Stimulated activated CD8-positive, alpha-beta memory T cell treated with anti-CD3 and anti-CD28 coated beads, Interleukin-4, amount 100 ng/mL, for 4 hours (primary cell): ENCODE data around the gene MLF2.
A peak's percentile ranks its signal among the peaks of the same experiment; 100 is the strongest.
"Not testable (repeated sequence)": the region's sequence is repeated elsewhere in the genome, so short reads cannot be mapped to it uniquely, and the experiment has no call there.

Source experiments
- DNase-seq, 2 donors: peaks; one replicate each; pipeline ENCODE4 v3.0.0-alpha.2; 2020; ENCODE audit warnings: low read depth in 2 of 2, low spot score in 1 of 2

The MLF2 gene

DNA sequence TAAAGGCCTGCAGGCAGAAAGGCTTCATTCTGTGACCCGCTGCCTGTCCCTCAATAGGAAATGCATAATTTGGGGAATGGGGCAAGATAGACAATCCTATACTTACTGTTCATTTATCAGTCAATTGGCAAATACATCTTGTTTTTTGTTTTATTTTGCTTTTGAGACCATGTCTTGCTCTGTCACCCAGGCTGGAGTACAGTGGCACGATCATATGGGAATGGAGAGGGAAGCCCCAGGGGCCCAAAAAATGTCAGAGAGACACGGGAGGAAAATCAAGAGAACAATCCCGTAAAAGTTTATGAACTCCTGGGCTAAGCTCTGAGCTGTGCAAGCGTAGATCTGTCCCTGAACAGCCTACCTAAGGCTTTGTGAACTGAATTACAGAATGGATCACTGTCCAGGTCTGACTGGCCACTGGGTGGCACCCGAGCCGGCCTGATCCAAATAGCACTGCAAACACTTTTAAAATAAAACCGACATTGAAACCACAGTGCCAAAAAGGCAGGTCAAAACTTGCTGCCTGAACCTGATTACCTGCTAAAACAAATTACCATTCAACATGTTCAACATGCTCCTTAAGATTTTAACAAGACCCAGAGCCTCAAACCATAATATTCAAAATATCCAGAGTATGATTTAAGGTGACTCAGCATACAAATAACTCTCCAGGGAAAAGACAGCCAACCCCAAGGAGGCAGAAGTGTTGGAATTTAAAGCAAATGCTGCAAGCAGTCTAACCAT is 17.3 kb downstream of the MLF2 start:
- DNase-seq, result no peak

DNA sequence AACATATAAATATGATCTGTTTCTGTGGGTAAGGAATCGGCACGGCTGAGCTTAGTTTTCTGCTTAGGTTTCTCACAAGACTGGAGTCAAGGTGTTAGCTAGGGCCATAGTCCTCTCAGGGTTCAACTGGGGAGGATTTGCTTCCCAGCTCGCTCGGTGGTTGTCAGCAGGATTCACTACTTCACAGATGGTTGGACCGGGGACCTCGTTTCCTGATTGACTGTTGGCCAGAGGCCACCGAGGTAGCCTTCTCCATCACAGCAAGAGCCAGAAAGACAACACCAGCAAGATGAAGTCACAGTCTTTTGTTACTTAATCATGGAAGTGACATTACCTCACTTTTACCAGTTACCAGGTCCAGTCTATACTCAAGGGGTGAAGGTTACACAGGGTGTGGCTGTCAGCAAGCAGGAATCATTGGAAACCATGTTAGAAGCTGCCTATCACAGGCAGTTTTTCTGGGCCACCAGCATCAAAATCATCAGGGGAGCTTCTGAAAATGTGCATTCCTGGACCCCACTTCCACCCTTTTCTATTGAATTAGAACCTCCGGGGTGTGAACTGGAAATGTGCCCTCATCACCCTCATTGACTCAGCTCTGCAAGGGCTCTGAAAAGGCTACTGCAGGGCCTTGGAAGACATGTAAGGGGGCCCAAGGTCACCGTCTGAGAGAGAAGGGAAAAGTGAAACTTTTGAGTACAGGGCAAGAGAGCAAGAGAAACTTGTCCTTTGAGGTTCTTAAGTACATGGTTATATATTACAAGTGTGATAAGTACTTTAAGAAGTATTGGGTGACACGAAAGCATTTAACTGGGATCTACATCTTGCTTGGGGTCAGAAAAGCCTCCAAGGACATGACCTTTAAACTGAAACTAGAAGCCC is 18.2 kb downstream of the MLF2 start:
- DNase-seq, result no peak

DNA sequence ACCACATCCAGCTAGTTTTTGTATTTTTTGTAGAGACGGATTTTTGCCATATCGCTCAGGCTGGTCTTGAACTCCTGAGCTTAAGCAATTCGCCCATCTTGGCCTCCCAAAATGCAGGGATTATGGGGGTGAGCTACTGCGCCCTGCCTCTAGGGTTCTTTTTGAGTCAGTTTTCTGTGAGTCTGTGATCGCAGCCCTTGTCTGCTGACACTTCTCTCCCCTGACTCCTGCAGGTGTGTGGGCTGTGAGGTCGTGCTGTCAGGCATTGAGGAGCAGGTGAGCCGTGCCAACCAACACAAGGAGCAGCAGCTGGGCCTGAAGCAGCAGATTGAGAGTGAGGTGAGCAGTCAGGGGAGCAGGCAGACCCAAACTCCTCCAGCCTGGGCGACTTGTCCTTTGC is 22.8 kb downstream of the MLF2 start:
- no peak for DNase-seq

DNA sequence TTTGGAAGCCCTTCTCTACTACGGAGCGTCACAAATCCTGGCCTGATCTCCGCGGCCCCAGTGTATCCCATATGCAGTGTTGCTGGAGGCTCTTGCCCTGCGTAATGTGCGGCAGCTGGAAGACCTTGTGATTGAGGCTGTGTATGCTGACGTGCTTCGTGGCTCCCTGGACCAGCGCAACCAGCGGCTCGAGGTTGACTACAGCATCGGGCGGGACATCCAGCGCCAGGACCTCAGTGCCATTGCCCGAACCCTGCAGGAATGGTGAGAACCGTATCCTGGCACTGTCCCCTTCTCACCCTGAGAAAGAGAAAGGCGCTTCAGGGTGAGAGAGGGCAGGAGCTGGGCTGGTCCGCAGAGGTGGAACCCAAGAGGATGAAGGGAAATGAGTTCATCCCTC is 23.8 kb downstream of the MLF2 start:
- DNase-seq, result no peak

DNA sequence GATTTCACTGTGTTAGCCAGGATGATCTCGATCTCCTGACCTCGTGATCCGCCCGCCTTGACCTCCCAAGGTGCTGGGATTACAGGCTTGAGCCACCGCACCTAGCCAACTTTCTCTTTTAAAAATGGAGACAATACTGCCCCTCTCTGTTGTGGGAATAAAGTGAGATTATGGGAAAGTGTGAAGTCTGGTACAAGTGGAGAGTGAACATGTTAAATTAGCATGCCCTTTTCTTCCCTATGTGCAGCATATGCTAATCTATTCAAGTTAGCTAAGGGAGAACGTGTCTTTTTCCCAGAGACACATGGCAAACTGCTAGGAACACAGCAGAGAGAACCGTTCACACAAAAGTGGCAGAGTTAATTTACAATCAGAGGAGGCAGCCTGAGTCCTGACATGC is 27.6 kb downstream of the MLF2 start:
- DNase-seq, result no peak

DNA sequence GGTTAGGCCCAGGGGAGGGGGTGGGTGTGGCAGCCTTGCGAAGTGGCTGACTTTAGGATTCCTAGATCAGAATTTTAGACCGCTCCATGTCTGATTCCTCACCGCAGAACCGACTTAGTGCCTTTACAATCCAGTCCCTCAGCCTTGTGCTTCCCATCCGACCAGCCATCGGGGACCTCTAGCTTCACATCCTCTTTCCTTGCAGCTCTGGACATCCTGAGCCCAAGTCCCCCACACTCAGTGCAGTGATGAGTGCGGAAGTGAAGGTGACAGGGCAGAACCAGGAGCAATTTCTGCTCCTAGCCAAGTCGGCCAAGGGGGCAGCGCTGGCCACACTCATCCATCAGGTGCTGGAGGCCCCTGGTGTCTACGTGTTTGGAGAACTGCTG is 28.5 kb downstream of the MLF2 start:
- no peak for DNase-seq

DNA sequence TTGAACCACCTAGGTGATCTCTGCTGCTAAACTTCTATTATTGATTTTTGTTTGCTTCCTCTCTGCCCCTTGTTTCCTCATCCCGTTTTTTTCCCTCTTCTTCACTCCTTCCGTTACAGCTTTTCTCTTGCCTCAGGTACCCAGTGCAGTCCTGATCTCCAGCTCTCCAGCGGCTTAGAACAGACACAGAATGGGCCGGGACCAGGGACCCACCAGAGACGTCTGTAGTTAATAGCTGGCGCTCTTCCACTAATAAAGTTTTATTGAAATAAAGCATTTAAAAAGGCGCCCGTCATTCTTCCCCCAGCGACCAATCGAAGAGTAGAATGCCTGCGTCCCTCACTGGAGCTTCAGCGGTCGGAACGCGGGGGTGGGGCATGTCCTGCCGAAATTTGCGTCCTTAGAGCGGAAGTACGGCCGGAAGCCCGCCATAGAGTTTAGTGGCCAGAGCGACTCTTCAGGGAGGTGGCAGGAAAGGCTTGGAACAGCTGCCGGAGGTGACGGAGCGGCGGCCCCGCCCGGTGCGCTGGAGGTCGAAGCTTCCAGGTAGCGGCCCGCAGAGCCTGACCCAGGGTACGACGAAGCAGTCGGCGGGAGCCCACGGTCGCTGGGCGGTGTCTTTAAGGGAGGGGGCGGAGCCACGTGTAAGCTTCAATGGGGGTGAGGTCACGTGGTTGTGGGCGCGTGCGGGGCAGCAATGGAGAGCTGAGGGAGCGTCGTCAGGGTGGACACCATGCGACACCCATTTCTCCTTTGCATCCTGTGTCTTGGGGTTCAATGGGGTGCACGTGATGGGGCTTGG is 29.1 kb downstream of the MLF2 start, which contains the start of gene COPS7A:
COPS7A (plus strand) TSS at position 440 of the 802 bp plus-strand sequence. CDS start 611 bp downstream, outside the sequence.
- peak; percentile 80 to 90 for DNase-seq

DNA sequence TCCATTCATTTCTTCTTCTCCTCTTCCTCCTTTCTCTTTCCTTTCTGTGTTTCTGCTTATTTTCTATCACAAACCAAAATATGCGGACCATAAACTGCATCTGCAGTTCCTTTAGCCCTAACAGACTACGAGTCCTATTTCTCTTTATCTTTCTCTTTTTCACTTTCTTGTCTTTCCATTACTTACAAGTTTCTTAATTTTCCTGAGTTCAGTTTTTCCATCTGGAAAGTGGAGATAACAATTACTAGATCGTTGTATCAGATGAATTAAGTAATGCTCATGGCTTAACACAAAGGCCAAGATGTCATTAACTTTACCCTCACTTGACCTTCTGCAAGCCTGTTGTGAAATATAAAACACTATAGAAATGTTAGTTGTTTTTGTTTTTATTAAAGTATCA is 30.1 kb downstream of the MLF2 start:
- no peak for DNase-seq

DNA sequence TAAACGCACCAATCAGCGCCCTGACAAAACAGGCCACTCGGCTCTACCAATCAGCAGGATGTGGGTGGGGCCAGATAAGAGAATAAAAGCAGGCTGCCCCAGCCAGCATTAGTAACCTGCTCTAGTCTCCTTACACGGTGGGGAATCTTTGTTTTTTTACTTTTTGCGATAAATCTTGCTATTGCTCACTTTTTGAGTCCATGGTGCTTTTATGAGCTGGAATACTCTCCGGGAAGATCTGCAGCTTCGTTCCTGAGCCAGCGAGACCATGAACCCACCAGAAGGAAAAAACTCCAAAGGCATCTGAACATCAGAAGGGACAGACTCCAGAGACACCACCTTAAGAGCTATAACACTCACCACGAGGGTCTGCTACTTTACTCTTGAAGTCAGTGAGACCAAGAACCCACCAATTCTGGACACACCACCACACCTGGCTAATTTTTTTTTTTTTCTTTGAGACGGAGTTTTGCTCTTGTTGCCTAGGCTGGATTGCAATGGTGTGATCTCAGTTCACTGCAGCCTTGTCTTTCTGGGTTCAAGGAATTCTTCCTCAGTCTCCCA is 36.0 kb downstream of the MLF2 start:
- no peak for DNase-seq

DNA sequence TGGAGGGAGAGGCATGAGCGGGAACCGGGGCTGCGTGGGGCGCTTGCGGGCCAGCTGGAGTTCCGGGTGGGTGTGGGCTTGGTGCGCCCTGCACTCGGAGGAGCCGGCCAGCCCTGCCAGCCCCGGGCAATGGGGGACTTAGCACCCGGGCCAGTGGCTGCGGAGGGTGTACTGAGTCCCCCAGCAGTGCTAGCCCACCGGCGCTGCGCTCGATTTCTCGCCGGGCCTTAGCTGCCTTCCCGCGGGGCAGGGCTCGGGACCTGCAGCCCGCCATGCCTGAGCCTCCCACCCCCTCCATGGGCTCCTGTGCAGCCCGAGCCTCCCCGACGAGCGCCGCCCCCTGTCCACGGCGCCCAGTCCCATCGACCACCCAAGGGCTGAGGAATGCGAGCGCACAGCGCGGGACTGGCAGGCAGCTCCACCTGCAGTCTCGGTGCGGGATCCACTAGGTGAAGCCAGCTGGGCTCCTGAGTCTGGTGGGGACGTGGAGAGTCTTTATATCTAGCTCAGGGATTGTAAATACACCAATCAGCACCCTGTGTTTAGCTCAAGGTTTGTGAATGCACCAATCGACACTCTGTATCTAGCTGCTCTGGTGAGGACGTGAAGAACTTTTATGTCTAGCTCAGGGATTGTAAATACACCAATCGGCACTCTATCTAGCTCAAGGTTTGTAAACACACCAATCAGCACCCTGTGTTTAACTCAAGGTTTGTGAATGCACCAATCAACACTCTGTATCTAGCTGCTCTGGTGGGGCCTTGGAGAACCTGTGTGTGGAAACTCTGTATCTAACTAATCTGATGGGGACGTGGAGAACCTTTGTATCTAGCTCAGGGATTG is 36.7 kb downstream of the MLF2 start:
- not testable (repeated sequence) for DNase-seq

DNA sequence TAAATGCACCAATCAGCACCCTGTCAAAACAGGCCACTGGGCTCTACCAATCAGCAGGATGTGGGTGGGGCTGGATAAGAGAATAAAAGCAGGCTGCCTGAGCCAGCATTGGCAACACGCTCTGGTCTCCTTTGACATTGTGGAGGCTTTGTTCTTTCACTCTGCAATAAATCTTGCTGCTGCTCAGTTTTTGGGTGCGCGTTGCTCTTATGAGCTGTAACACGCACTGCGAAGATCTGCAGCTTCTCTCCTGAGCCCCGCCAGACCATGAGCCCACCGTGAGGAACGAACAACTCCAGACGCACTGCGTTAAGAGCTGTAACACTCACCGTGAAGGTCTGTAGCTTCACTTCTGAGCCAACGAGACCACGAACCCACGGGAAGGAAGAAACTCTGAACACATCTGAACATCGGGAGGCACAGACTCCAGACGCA is 44.0 kb downstream of the MLF2 start:
- DNase-seq, result no peak

DNA sequence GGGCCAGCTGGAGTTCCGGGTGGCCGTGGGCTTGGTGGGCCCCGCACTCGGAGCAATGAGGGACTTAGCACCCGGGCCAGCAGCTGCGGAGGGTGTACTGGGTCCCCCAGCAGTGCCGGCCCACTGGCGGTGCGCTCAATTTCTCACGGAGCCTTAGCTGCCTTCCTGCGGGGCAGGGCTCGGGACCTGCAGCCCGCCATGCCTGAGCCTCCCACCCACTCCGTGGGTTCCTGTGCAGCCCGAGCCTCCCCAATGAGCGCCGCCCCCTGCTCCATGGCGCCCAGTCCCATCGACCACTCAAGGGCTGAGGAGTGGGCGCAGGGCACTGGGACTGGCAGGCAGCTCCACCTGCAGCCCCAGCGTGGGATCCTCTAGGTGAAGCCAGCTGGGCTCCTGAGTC is 44.6 kb downstream of the MLF2 start:
- not testable (repeated sequence) for DNase-seq

DNA sequence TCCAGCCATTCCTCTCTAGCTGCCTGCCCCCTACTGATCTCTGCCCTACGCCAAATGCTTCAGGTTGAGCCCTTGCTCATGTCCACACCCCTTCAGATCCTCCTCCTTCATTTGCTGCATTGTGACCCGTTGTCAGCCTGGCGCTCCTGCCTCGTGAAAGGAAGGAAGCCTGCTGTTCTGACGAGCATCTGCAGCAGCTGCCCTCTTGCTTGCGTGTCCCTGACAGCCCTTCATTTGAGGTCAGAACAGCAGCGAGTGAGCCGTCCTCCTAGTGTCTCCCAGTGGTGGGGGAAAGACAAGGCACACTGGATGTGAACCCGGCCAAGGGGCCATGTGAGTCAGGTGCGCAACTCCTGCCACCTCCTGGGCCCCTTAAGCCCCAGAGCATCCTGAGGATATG is 49.3 kb downstream of the MLF2 start:
- DNase-seq, result no peak

DNA sequence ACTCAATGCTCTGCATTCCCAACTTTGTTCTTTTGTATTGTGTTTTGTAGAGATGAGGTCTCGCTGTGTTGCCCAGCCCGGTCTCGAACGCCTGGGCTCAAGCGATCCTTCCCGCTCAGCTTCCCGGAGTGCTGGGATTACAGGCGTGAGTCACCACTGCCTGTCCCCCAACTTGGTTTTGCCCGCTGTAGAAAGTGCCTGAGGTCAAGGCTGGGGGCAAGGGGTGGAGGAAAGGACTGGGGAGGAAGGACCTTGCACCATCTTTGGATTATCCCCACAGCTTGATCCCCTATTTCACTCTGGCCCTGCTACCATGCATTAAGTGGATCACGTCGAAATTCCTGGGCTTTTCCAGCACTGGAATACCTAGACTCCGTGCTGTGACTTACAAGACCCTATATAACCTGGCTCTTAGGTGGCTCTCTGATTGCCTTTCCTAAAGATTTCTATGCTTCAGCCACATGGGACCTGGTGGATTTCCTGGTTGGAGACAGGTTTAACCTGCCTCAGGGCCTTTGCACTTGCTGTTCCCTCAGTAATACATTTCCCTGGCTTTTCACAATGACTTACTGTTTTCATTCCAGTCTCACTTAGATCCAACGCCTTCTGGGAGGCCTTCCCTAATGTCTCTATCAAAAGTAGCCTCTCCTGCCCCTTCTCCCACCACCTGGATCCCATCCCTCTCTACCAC is 51.7 kb downstream of the MLF2 start:
- no peak for DNase-seq

DNA sequence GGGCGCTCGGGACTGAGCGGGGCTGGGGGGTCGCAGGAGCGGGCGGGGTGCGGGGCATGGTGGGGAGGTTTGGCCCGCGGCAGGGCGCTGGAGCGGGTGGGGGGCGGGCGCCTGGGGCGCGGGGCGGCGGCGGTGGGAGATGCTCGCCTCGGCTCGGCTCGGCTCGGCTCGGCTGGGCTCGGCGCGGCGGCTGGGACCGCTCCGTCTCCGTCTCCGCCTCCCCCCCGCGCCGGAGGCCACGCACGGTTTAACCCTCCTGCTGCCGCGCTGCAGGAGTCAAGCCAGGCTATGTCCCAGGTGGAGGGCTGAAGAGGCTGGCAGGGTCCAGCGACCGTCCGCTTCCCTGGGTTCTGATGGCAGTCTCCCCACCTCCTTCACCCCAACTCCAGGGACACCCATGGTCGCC is 52.3 kb downstream of the MLF2 start, which contains the start of gene PIANP:
PIANP (minus strand) TSS at position 170 of the 406 bp plus-strand sequence. CDS start 2,754 bp downstream, outside the sequence.
- DNase-seq, result no peak

DNA sequence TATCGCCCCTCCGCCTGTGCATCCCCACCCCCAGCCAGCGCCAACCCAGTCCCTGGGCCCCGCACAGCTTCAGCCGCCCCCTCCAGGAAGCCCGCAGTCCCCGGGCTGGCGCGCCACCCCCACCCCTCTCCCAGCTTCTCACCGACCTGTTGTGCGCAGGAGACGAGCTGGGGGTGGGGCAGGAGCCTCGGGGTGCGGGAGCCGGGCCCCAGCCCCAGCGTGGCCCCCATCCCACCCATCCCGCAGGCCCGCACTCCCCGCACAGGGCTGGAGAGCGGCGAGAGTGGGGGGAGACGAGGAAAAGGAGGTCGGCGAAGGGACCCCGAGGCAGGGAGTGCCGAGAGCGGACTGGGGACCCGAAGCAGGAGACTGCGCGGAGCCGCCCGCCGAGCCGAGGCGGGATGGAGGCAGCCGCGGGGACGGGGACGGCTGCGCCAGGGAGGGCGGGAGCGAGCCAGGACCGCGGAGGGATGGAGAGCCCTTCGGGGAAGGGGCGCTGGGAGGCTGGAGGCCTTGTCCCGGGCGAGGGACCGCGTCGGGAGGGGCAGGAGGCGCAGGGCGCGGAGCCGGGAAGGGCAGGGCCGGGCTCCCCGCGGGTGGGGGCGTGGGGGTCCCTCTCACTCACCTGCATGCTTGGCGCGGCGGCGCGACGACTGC is 52.8 kb downstream of the MLF2 start:
- DNase-seq, result no peak

DNA sequence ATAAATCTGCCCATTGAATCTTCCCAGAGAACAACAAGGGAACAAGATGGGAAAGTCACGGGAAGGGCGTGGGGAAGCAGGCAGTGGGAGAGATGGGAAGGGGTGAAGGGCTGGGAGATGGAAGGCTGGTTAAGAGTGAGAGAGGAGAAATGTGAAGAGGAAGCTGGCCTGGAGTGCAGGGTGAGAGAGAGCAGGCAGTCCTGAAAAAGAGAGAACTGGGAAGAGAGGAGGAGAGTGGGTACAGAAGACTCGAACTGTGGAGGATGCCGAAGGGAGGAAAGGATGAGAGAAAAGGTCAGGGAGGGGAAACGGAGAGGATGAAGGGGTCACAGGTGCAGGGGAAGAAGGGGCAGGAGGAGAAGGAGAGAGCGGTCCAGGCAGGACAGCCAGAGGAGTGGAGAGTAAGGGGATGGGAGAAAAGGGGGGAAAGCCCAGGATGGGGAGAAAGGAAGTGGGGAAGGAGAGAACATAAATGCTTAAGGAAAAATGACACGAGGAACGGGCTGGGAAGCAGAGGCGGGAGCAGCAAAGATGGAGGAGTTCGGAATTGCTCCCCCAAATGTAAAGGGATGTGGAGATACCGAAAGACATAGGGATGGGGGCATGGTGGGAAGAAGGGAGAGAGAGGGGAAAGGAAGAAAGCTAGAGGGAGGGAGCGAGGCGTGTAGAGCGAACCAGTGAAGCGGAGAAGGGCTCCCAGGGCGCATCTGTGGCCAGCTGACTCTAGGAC is 53.5 kb downstream of the MLF2 start:
- no peak for DNase-seq

DNA sequence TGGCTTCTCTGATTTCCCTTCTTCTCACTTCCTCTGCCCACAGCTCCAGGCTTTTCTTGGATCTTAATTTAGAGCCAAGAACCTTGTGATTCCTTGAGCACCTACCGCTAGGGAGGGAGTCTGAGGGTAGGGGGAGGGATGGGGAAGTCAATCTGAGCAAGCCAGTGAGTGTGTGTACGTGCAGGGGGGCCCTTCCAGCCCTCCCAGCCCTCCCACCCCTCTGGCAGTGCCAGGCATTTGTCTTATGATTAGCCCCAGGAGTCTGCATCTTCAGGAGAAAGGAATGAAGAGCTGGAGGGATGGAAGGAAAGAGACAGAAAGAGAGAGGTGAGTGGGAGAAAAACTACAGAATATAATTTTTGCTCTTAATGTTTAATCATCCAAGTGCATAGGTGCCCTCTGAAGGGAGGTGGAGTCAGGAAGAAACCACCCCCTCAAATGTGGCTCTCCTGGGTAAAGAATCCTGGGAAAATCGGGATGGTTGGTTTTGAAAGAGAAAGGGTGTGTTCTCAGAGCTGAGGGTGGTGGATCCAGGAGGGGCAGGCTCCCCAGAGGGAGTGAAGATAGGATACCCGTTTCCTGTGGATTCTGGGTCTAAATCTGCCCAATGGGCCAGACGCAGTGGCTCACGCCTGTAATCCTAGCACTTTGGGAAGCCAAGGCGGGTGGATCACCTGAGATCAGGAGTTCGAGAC is 54.4 kb downstream of the MLF2 start:
- no peak for DNase-seq
